Measurements from ENCODE around the gene CSRNP3.

- TF ChIP-seq CTCF (IDR thresholded peaks at IDR 0.05) (no peak), POLR2A (IDR thresholded peaks at IDR 0.05) (no peak)
These were observed 163.1 kb downstream of the CSRNP3 start for GRCh38 chr2:165632594-165632993.

All from uterus (tissue), 2 donors.